Measurements from ENCODE around the gene KLHDC3.

GRCh38 chr6:43060034-43060754 is 46.1 kb downstream of the KLHDC3 start:
- TF ChIP-seq, protein P1, sequence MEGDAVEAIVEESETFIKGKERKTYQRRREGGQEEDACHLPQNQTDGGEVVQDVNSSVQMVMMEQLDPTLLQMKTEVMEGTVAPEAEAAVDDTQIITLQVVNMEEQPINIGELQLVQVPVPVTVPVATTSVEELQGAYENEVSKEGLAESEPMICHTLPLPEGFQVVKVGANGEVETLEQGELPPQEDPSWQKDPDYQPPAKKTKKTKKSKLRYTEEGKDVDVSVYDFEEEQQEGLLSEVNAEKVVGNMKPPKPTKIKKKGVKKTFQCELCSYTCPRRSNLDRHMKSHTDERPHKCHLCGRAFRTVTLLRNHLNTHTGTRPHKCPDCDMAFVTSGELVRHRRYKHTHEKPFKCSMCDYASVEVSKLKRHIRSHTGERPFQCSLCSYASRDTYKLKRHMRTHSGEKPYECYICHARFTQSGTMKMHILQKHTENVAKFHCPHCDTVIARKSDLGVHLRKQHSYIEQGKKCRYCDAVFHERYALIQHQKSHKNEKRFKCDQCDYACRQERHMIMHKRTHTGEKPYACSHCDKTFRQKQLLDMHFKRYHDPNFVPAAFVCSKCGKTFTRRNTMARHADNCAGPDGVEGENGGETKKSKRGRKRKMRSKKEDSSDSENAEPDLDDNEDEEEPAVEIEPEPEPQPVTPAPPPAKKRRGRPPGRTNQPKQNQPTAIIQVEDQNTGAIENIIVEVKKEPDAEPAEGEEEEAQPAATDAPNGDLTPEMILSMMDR (IDR thresholded peaks at IDR 0.05; ENCODE audit: poor library complexity), result no peak
- TF ChIP-seq EZH2 (IDR thresholded peaks at IDR 0.05; ENCODE audit: borderline replicate concordance), result no peak
